22Rv1 (cell line): ENCODE measurements around the gene TOLLIP.

ENCODE experiments used
- CTCF ChIP-seq: fragments of 450-650 bp; IDR thresholded peaks from 2 replicates; pipeline ENCODE4 v1.5.1; 2017; ENCODE audit warnings: mild to moderate bottlenecking
- ZFX ChIP-seq: fragments of 450-650 bp; IDR thresholded peaks from 2 replicates; pipeline ENCODE4 v1.6.1; 2017; ENCODE audit warnings: antibody characterized with exemption, borderline replicate concordance

GRCh38 chr11:1259076-1259461 is 50.4 kb downstream of the TOLLIP start:
- TF ChIP-seq CTCF (no peak), ZFX (no peak)
